ENCODE measurements around the gene PLEKHA6. TPM values are rescaled to one million over a fixed set of nuclear protein-coding genes. Genes with fewer than 3 reads are reported as not detected.

Gene PLEKHA6
- total and polyA plus RNA-seq, 12 donors: 3.3 to 34.9 (median 18.1) TPM

- intact Hi-C loops (cut with DNase I): loop anchor here in 5 of 10 donors (5.0 to 10.0 kb wide), 4 partner anchors 51 to 111 kb away; no protein-coding TSS in a partner anchor
These were observed 103.8 kb downstream of the PLEKHA6 start for GRCh38 chr1:204255966-204256365.

GRCh38 chr1:204255225-204255624 is 104.5 kb downstream of the PLEKHA6 start:
- Histone ChIP-seq H3K4me3 (no peak overlapping the region), H3K27me3 (no peaks in the 10 kb centered on the region), H3K27ac (no peak overlapping the region), H3K4me1 (peaks cover 0 to 32% (median 3%) of the 10 kb centered on the region in 9 donors), H3K36me3 (peaks cover 0 to 53% (median 0%) of the 10 kb centered on the region in 9 donors), H3K9me3 (no peaks in the 10 kb centered on the region)
- TF ChIP-seq CTCF (IDR thresholded peaks at IDR 0.05): no peak
- intact Hi-C loops (cut with DNase I): loop anchor here in 5 of 10 donors (5.0 to 10.0 kb wide), 4 partner anchors 52 to 112 kb away; no protein-coding TSS in a partner anchor
- WGBS, 2 donors: 82 to 86% methylated on average over 5 of the region's 5 CpGs
- ATAC-seq: no peak
- no peak for DNase-seq

More at GRCh38 chr1:204255966-204256365, 103.8 kb downstream of the PLEKHA6 start:
- Histone ChIP-seq H3K4me1 (peaks cover 0 to 25% (median 0%) of the 10 kb centered on the region in 9 donors), H3K4me3 (no peak overlapping the region), H3K9me3 (no peaks in the 10 kb centered on the region), H3K27me3 (no peaks in the 10 kb centered on the region), H3K27ac (no peak overlapping the region), H3K36me3 (peaks cover 0 to 61% (median 0%) of the 10 kb centered on the region in 9 donors)
- DNase-seq: no peak
- no peak for TF ChIP-seq CTCF (IDR thresholded peaks at IDR 0.05)
- WGBS, 2 donors: 66 to 68% methylated on average over 5 of the region's 5 CpGs
- no peak for ATAC-seq

GRCh38 chr1:204254031-204254661 is 105.6 kb downstream of the PLEKHA6 start:
- ATAC-seq: peak in 3 of 8 donors; percentile 18 to 69 (median 56)
- H3K36me3 ChIP-seq: peaks cover 0 to 45% (median 0%) of the 10 kb centered on the region in 9 donors
- no peak for TF ChIP-seq CTCF (IDR thresholded peaks at IDR 0.05)
- H3K4me3 ChIP-seq: no peak overlapping the region
- peaks cover 0 to 35% (median 3%) of the 10 kb centered on the region in 9 donors for H3K4me1 ChIP-seq
- intact Hi-C loops (cut with DNase I): loop anchor here in 1 of 10 donors (10.0 kb wide), 1 partner anchor 111 kb away; no protein-coding TSS in a partner anchor
- H3K27ac ChIP-seq: no peak overlapping the region
- DNase-seq: peak in 1 of 2 donors; percentile 51
- H3K27me3 ChIP-seq: no peaks in the 10 kb centered on the region
- 70 to 74% methylated on average over 7 of the region's 7 CpGs for WGBS, 2 donors
- H3K9me3 ChIP-seq: no peaks in the 10 kb centered on the region

- no peak for ATAC-seq
- no peaks in the 10 kb centered on the region for H3K9me3 ChIP-seq
- no peak overlapping the region for H3K27ac ChIP-seq
- peaks cover 0 to 44% (median 0%) of the 10 kb centered on the region in 9 donors for H3K36me3 ChIP-seq
- H3K4me3 ChIP-seq: no peak overlapping the region
- H3K4me1 ChIP-seq: peaks cover 0 to 26% (median 0%) of the 10 kb centered on the region in 9 donors
- DNase-seq: no peak
- 76 to 81% methylated on average over 6 of the region's 6 CpGs for WGBS, 2 donors
- no peaks in the 10 kb centered on the region for H3K27me3 ChIP-seq
- TF ChIP-seq CTCF (IDR thresholded peaks at IDR 0.05): no peak
- intact Hi-C loops (cut with DNase I): loop anchor here in 1 of 10 donors (10.0 kb wide), 1 partner anchor 113 kb away; no protein-coding TSS in a partner anchor
These were observed 107.6 kb downstream of the PLEKHA6 start for GRCh38 chr1:204251926-204252689.

Measured in heart right ventricle (tissue), 16 donors.